HG03460 (cell line): ENCODE measurements around the gene ARHGEF17.

Experiments used
- ATAC-seq: cut with Tn5 transposase; IDR thresholded peaks from one replicate; pipeline ENCODE4 v1.9.1; 2021; ENCODE audit not compliant: unreplicated experiment

The ARHGEF17 gene

DNA sequence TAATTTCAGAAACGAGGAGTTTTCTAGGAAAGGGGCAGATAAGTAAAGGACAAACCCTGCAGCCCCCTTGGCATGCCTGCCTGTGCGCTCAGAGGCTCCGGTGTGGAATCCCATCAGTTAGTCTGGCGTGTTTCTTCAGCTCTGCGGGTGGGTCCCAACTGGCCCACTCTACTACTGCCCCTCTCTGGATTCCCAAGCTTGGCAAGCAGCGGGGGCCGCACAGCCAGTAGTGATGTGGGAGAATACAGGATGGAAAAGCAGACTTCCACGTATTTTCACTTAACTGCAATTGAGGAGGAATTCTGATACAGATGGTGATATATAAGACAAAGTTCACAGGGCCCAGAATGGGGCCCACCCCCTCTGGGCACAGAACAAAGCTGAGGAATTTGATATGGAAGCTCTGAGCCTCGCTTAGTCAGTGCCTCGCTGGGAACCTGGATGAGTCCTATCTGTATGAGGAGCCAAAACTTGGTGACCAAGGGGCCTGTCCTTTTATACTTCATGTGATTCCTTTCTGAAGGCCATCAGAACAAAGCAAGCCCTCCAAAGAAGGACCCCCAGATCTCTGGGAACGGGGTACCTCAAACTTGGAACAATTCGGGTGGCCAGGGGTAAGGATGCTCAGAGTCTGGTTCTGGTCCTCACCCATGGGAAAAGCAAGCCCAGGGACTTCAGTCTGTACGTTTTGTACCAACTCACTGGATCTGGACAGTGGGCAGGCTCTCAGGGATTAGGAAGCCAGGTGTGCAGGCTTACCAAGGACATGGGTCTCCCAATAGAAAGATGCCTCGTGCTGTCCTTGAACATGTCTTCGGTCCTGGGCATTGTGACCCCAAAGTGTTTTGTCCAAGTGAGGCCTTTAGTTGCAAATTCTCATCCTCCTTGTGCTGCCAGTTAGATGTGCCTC lies 94.1 kb downstream of the ARHGEF17 start:
- no peak for ATAC-seq

DNA sequence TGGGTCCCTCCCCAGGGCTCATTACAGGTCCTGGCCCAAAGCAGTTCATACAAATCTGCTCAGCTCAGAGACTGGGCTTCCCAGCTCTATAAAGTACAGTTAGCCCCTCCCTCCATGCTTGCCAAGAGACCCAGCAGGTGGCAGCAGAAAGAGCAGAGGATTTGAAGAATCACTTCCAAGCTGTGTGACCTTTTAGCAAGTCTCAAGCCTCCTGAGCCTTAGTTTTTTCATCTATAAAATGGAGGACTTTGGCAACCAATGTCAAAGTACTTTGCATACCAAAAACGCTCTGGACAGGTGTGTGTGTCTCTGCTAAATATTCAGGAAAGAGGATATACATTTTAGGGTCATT lies 94.7 kb downstream of the ARHGEF17 start:
- no peak for ATAC-seq

DNA sequence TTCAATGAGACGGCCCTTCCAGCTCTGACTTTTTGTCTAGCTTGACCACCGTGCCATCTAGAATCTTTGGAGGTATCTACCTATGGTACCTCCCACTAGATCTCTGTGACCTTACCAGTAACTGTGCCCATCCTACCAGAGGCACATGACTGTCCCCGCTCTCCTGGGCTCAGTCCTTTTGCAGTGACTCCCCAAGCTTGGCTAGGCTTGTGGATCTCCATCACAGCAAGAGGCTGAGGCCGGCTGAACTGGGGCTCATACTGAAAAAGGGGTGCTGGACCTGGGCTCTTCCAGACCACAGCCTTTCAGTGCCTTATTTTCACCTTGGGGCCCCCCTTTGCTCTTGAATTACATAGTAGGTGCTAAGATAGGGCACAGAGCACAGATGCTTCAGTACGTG lies 95.5 kb downstream of the ARHGEF17 start:
- ATAC-seq: no peak

DNA sequence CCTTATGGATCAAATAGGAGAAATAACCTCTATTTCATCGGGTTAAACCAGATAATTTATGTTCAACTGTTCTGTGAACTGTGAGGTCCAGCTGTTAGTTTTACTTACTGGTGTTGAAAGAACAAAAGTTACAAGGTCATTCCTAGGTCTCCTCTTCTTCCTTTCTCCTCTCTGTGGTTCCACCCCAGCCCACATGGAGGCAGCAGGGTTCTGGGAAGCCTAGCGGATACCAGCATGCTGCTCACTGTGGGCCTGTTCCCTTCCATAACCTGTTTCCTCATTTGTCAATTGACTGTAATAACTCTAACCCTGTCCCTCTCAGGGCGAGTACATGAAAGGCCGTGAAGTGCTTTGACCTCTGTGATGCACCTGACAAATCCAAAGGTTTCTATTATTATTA lies 96.0 kb downstream of the ARHGEF17 start:
- no peak for ATAC-seq

DNA sequence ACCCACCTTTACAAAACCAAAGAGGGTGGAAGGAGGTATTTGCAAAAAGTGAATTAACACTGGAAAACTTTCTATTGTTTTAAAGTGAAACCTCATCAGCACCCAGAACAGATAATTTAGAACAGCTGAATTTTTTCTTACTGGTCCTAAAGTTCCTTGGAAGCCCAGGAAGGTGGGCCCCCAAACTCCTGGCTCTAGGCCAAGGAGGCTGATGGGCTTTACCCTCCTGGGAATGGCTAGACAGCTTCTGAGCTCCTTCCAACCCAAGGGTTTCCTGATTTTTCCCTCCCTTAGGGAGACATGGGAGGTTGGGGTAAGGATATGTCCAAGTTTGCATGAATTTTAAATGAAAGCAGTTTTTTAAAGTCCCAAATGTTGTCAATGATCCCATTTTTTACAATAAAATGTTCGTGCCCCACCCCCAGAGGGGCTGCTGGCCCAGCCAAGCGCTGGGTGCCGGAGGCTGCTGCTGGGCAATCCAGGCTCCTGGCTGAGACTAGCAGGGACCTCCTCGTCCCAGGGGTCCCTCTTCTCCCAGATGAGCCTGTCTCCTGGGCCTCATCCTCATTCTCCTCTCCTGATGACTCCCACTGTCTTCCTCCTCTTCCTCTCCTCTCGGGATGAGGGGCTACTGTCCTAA lies 96.5 kb downstream of the ARHGEF17 start:
- ATAC-seq: no peak

DNA sequence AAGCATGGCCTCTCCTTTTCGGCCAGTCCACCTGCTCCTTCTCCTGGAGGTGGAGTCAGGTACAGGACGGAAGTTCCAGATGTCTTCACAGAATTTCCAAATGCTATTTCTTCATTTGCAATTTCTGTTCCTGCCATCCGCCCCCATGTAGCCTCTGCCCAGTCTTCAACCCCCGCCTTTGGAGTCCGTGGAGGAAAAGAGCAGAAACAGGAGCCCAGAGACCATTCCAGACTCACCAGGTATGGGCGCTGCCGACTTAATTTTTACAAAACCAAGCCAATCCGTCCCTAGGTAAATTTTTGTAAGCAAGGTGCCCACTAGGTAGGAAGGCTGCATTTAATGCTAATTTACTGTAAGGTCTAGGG lies 97.1 kb downstream of the ARHGEF17 start:
- no peak for ATAC-seq

DNA sequence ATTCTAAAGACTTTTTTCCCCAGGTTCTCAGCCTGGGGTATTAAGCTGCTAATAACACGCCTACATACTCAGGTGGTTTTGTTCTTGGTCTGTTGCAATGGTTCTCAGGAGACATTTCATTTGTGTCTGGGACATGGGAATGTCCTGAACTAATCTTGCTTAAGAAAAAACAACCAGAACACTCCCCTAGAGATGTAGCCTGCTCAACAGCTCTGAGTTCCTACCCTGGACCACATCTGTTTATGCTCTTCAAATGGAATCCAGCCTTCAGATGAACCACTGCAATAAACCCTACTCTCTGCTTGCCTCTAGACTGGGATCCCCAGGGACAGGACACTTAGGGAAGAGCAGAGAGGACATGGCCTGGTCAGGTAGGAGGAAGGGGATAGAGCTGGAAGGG lies 98.1 kb downstream of the ARHGEF17 start:
- no peak for ATAC-seq

DNA sequence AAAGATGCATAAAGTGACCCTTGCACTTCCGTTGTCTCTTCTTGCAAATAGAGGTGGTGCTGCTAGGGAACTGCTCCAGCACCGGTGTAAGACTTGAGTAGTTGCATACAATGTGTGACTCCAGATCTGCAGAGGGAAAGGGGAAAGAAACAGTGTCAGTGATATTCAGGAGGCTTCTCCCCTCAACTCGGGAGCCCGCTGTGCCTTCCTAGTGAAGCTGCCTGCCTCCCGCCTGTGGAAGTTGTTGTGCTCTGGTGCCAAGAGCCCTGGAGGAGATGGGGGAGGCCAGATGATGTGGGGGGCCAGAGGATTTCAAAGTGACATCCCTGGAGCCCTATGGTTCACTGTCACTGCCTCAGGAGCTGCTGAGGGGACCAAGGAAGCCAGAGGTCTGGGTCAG lies 98.5 kb downstream of the ARHGEF17 start:
- no peak for ATAC-seq

DNA sequence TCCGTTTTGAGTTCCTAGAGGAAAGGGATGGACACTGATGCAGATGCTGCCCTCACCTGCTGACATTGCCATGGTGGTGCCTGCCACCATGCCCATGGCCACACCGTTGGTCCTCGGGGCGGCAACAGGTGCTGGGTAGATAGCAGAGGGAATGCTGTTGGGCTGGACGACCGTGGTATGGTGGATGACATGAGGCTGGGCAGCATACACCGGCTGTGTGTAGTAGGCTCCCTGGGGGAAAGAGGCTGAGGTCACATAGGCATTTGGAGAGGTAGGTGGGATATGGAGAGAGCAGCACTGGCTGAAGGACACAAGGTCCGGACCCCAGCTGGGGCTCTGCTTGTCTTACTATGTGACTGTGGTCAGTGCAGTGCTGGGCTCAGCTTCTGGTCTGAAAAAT lies 101.4 kb downstream of the ARHGEF17 start:
- ATAC-seq: no peak

DNA sequence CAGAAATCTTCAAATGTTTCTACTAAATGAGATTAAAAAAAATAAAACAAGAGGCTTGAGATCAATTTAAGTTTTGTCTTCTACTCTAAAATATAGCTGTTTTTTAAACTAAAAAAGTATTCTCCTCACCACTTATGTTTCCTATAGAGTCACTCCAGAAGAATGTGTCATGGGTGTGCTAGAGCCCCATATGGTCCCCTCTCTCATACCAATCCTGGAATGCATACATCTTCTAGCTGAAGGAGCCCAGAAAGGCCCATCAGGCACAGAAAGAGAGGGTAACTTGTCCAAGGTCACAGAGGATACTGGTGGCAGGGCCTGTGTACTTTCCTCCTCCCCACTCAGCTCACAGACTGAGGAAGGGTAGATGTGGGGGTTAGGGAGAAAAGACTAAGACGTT lies 102.6 kb downstream of the ARHGEF17 start:
- ATAC-seq: no peak

DNA sequence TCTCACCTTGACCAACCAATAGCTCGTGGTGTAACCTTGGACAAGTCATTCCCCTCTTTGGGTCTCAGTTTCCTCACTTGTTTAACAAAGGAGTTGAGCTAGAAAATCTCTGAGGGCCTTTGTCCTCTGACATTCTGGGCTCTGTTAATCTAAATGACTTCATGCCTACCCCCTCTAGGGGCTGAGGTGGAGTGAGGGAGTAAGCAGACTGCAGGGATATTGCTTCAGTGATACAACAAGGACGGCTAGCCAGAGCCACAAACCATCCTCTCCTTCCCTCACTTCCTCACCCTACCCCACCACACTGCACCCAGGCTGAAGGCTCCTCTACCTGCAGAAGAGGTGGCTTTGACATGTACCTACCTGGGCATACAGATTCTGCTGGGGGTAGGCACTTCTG lies 103.0 kb downstream of the ARHGEF17 start:
- no peak for ATAC-seq

DNA sequence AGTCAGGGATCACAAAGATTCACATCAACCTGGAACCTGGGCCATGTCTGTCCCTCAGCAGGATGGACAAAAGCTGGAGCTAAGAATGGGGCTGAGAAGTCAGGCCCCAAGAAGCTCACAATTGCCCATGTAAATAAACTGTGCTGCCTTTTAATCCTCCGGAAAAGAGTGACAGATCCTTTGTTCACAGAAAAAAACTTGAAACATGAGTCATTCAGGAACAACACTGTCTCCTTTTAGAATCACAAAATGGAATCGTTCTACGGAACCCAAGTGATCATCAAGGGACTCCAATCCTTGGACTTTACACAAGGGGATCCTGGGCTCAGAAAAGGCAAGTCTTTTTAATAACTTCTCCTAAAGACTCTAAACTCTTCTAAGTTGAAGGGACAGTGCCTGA lies 104.2 kb downstream of the ARHGEF17 start:
- no peak for ATAC-seq

DNA sequence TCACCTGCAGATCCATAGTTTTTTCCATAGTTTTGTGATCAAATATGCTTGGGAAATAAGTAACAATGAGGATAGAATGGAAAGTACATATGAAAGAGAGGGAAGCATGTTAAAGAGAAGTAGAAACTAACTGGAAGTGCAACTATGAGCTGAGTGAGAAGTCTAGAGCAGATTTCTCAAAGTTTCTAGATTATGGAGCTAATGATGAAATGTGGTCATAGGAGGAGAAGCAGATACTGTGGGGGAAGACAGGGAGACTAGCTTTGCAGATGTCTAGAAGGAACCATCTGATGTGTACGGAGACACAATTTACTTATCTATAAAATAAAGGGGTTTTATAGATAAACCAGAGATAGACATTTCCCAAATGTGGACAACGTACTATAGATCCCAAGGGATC lies 105.2 kb downstream of the ARHGEF17 start:
- ATAC-seq: no peak

DNA sequence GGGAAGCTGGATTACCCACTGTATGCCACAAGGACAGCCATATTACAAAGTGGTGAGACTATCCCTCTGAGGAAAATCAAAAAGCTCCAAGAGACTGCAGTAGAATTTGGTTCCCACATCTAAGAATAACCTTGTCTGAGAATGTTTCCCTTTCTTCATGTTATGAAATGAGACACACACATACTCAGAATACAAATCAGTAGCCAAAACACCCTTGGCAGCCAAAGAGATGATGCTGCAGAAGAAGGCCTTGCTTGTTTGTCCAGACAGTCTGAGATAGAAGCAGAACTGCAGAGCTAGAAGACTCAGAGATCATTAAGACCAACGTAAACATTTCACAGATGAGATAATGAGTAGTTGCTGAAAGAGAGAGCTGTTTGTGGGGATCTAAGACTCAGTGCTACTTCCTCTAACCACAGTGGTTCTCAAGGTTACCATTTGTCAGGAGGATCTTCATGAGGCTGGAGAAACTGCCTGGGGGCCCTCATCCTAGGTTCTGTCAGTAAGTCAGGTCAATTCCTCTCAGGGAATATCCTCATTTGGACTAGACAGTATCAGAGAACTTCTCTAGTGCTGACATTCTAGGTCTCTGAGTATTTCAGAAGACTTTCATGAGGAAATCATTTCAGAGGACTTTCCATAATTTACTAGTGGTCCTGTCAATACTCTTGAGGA lies 107.0 kb downstream of the ARHGEF17 start:
- ATAC-seq: peak; percentile 42

DNA sequence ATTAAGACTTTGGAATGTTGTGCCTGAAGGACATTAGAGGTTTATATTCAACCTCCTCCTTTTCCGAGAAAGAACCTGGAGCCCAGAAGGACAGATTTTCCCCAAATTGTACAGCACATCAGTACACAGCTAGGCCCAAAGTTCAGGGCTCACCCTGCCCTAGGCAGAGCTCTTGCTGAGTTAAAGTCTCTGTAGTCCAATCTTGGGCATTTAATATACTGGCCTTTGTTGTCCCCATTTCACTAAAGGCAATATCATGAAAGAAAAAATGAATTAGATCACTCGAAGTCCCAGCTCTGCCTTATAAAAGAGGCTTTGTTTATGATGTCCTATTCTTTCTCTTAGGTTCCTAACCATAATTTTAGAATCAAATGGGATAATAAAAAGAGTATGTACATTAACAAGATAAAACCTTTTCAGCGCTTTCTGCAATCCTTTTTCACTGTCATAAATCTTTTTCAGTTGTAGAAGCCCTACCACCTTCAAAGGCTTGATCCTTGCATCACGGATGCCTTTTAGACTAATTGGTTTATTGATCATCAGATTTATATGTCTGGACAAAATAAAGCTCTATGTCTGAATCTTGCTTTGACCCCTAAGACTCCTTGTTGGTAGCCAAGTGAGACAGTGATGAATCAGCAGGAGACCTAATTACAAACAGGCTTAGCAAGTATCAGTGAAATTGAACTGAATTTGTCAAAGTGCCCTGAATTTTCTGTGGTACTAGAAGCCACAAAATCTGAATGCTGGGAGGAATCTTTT lies 108.0 kb downstream of the ARHGEF17 start:
- ATAC-seq: no peak

DNA sequence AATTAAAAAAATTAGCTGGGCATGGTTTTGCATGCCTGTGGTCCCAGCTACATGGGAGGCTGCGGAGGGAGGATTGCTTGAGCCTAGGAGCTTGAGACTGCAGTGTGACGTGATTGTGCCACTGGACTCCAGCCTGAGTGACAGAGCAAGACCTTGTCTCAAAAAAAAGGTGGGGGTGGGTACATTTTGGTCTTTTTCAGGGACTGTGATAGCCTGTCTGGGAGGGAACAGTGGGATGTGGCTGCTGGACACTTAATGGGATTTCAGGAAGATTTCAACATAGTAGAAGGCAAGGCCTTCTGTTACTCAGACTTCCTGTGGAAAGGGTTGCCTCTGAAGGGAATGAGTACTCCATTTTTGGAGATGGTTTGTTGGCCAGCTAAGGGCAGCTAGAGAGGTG lies 108.7 kb downstream of the ARHGEF17 start:
- no peak for ATAC-seq
